GM21390 (cell line): ENCODE results near the gene AFG1L.
A peak's percentile ranks its signal among the peaks of the same experiment; 100 is the strongest.
"Not testable (repeated sequence)": the region's sequence is repeated elsewhere in the genome, so short reads cannot be mapped to it uniquely, and the experiment has no call there.

Experiments used
- ATAC-seq: cut with Tn5 transposase; IDR thresholded peaks from one replicate; pipeline ENCODE4 v1.9.1; 2021; ENCODE audit not compliant: unreplicated experiment

AFG1L gene

GRCh38 chr6:108348655-108349349 is 53.9 kb downstream of the AFG1L start:
- ATAC-seq, result peak; percentile 97

GRCh38 chr6:108350528-108350927 is 55.7 kb downstream of the AFG1L start:
- ATAC-seq, result no peak

GRCh38 chr6:108353853-108354252 is 59.0 kb downstream of the AFG1L start:
- no peak for ATAC-seq

GRCh38 chr6:108355120-108355519 is 60.3 kb downstream of the AFG1L start:
- ATAC-seq, result no peak

- no peak for ATAC-seq
Measured at GRCh38 chr6:108355890-108356289, 61.0 kb downstream of the AFG1L start.

- no peak for ATAC-seq
Measured at GRCh38 chr6:108359901-108360882, 65.3 kb downstream of the AFG1L start.

GRCh38 chr6:108360919-108361311 is 66.1 kb downstream of the AFG1L start:
- no peak for ATAC-seq

GRCh38 chr6:108361312-108361932 is 66.6 kb downstream of the AFG1L start:
- ATAC-seq, result no peak

- no peak for ATAC-seq
Measured at GRCh38 chr6:108362455-108362854, 67.6 kb downstream of the AFG1L start.

- ATAC-seq, result no peak
Measured at GRCh38 chr6:108363113-108363512, 68.3 kb downstream of the AFG1L start.

- ATAC-seq, result no peak
Measured at GRCh38 chr6:108363889-108364313, 69.0 kb downstream of the AFG1L start.

GRCh38 chr6:108364470-108364869 is 69.6 kb downstream of the AFG1L start:
- ATAC-seq, result no peak

GRCh38 chr6:108365478-108365877 is 70.6 kb downstream of the AFG1L start:
- no peak for ATAC-seq

GRCh38 chr6:108366236-108366635 is 71.4 kb downstream of the AFG1L start:
- ATAC-seq, result no peak

GRCh38 chr6:108368431-108369030 is 73.7 kb downstream of the AFG1L start:
- no peak for ATAC-seq

GRCh38 chr6:108380876-108381275 is 86.0 kb downstream of the AFG1L start:
- ATAC-seq, result no peak

GRCh38 chr6:108383981-108384380 is 89.1 kb downstream of the AFG1L start:
- ATAC-seq, result no peak

GRCh38 chr6:108389190-108389589 is 94.3 kb downstream of the AFG1L start:
- ATAC-seq, result not testable (repeated sequence)

GRCh38 chr6:108395297-108395696 is 100.4 kb downstream of the AFG1L start:
- ATAC-seq, result no peak

- no peak for ATAC-seq
Measured at GRCh38 chr6:108403236-108403635, 108.4 kb downstream of the AFG1L start.

- ATAC-seq, result no peak
Measured at GRCh38 chr6:108406943-108407342, 112.1 kb downstream of the AFG1L start.
